Osteocyte (in vitro differentiated cells): ENCODE results near the gene TENM3. TPM values are rescaled to one million over a fixed set of nuclear protein-coding genes. Genes with fewer than 3 reads are reported as not detected.

Source experiments
- DNase-seq: peaks from one replicate; pipeline ENCODE4 v3.0.0; 2021; ENCODE audit warnings: mixed read lengths; ENCODE audit not compliant: unreplicated experiment; ENCODE audit errors: extremely low spot score
- H3K27ac Mint-ChIP-seq: one replicate; pipeline ENCODE4 v1.8.0; 2021; ENCODE audit warnings: mild to moderate bottlenecking, mixed read lengths; ENCODE audit not compliant: unreplicated experiment
- H3K27me3 Mint-ChIP-seq: one replicate; pipeline ENCODE4 v1.8.0; 2021; ENCODE audit warnings: mixed read lengths; ENCODE audit not compliant: unreplicated experiment
- H3K36me3 Mint-ChIP-seq: one replicate; pipeline ENCODE4 v1.8.0; 2021; ENCODE audit warnings: mixed read lengths; ENCODE audit not compliant: unreplicated experiment
- H3K4me1 Mint-ChIP-seq: one replicate; pipeline ENCODE4 v1.8.0; 2021; ENCODE audit warnings: mixed read lengths; ENCODE audit not compliant: unreplicated experiment
- H3K4me3 Mint-ChIP-seq: one replicate; pipeline ENCODE4 v1.8.0; 2021; ENCODE audit warnings: mild to moderate bottlenecking, moderate library complexity, mixed read lengths; ENCODE audit not compliant: unreplicated experiment
- H3K9me3 Mint-ChIP-seq: one replicate; pipeline ENCODE4 v1.8.0; 2021; ENCODE audit warnings: mixed read lengths; ENCODE audit not compliant: unreplicated experiment
- total RNA-seq: library from RNA; stranded (reverse); gene quantifications from 2 replicates; pipeline ENCODE4 v1.2.1, GENCODE V29; 2021
- TF ChIP-seq, protein P1 (sequence below): fragments of 200-600 bp; sonication (generic); IDR thresholded peaks from 2 replicates; pipeline ENCODE4 v1.5.0; 2021; ENCODE audit warnings: antibody characterized with exemption, mild to moderate bottlenecking, moderate library complexity

Gene TENM3
- total RNA-seq, 1 donor from 2014 or later, result 78.3 TPM

DNA sequence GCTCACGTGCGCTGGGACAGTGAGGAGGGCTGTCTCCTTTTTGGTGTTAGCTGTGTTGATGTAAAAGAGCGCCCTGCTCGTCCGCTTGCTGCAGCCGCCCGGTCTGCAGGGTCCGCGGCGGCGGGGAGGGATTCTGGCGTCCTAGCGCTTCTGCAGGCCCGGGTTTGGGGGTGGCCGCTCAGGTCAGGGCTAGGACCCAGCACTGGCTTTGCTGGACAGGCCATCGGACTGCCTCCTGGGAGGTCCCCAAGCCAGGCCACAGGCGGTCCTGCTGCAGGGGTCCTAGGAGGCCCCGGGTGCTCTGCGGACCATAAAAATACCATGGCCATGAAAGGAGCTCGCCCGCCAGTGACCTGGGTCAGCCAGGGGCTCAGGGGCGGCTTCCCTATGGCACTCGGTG lies 365.3 kb downstream of the TENM3 start:
- Mint-ChIP-seq H3K36me3 (no peaks in the 10 kb centered on the region), H3K27me3 (no peaks in the 10 kb centered on the region), H3K4me3 (no peak overlapping the region), H3K27ac (no peak overlapping the region), H3K9me3 (no peaks in the 10 kb centered on the region), H3K4me1 (peaks cover 17% of the 10 kb centered on the region)
- TF ChIP-seq, protein P1, sequence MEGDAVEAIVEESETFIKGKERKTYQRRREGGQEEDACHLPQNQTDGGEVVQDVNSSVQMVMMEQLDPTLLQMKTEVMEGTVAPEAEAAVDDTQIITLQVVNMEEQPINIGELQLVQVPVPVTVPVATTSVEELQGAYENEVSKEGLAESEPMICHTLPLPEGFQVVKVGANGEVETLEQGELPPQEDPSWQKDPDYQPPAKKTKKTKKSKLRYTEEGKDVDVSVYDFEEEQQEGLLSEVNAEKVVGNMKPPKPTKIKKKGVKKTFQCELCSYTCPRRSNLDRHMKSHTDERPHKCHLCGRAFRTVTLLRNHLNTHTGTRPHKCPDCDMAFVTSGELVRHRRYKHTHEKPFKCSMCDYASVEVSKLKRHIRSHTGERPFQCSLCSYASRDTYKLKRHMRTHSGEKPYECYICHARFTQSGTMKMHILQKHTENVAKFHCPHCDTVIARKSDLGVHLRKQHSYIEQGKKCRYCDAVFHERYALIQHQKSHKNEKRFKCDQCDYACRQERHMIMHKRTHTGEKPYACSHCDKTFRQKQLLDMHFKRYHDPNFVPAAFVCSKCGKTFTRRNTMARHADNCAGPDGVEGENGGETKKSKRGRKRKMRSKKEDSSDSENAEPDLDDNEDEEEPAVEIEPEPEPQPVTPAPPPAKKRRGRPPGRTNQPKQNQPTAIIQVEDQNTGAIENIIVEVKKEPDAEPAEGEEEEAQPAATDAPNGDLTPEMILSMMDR, result no peak
- no peak for DNase-seq

- TF ChIP-seq, protein P1, result no peak
- no peak for DNase-seq
- H3K27ac Mint-ChIP-seq, result no peak overlapping the region
- no peaks in the 10 kb centered on the region for H3K27me3 Mint-ChIP-seq
- H3K36me3 Mint-ChIP-seq, result peaks cover 3% of the 10 kb centered on the region
- H3K4me1 Mint-ChIP-seq, result no peaks in the 10 kb centered on the region
- H3K4me3 Mint-ChIP-seq, result no peak overlapping the region
- H3K9me3 Mint-ChIP-seq, result no peaks in the 10 kb centered on the region
Measured at GRCh38 chr4:182616476-182616875, 373.3 kb downstream of the TENM3 start.

DNA sequence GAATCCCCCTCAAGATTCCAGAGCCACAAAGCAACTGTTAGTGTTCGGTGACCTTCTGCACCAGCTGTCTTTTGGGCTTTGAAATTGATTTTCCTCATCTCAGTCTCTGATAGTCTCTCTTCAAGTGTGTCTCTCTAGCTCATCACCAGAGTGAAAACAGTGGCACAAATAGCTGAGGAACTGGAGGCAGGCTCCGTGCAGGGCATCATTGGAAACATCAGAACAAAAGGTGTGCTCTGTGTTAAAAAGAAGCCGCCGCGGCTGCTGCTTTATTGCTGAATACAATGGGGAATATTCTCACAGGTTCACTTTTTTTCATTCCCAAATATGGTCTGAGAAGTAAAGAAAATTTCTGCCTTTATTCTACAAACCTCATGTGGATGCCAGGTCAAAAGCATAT lies 376.5 kb downstream of the TENM3 start:
- no peaks in the 10 kb centered on the region for H3K9me3 Mint-ChIP-seq
- H3K27ac Mint-ChIP-seq, result no peak overlapping the region
- peaks cover under 1% of the 10 kb centered on the region for H3K36me3 Mint-ChIP-seq
- H3K27me3 Mint-ChIP-seq, result no peaks in the 10 kb centered on the region
- TF ChIP-seq, protein P1, result no peak
- no peaks in the 10 kb centered on the region for H3K4me1 Mint-ChIP-seq
- no peak overlapping the region for H3K4me3 Mint-ChIP-seq
- DNase-seq, result no peak

GRCh38 chr4:182620111-182620980 lies 377.1 kb downstream of the TENM3 start:
- H3K27me3 Mint-ChIP-seq, result no peaks in the 10 kb centered on the region
- H3K36me3 Mint-ChIP-seq, result no peaks in the 10 kb centered on the region
- no peak overlapping the region for H3K4me3 Mint-ChIP-seq
- no peak for DNase-seq
- TF ChIP-seq, protein P1, result no peak
- H3K9me3 Mint-ChIP-seq, result no peaks in the 10 kb centered on the region
- H3K27ac Mint-ChIP-seq, result no peak overlapping the region
- H3K4me1 Mint-ChIP-seq, result no peaks in the 10 kb centered on the region

GRCh38 chr4:182624281-182624680 lies 381.1 kb downstream of the TENM3 start:
- H3K27ac Mint-ChIP-seq, result no peak overlapping the region
- DNase-seq, result no peak
- TF ChIP-seq, protein P1, result no peak
- H3K36me3 Mint-ChIP-seq, result peaks cover 6% of the 10 kb centered on the region
- H3K4me1 Mint-ChIP-seq, result no peaks in the 10 kb centered on the region
- no peaks in the 10 kb centered on the region for H3K27me3 Mint-ChIP-seq
- H3K9me3 Mint-ChIP-seq, result no peaks in the 10 kb centered on the region
- H3K4me3 Mint-ChIP-seq, result no peak overlapping the region
